ENCODE results near the gene SLC35D1. TPM values are rescaled to one million over a fixed set of nuclear protein-coding genes. Genes with fewer than 3 reads are reported as not detected.
"Not testable (repeated sequence)": the region's sequence is repeated elsewhere in the genome, so short reads cannot be mapped to it uniquely, and the experiment has no call there.

The SLC35D1 gene
- total and polyA plus RNA-seq, 8 donors = 8.5 to 10.9 (median 9.3) TPM

DNA sequence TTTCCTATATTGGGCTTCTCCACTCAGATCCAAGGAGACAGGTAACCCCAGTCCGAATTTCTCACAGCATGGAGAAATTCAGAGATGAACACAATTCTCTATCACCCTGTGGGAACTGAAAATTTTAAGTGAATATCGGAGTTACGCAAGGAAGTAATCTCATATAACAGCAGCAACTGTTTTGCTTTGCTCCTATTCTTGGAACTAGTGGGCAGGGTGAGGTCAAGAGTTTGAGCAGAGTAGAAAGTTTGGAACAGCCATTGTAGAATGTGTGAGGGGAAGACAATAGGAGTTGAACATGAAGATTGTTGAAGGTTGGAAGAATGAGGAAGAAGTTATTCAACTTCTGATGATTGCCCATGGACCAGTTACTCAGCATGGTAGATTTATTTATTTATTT lies 24.3 kb upstream of the SLC35D1 start:
- DNase-seq (no peak), ATAC-seq (no peak)
- Histone ChIP-seq H3K36me3 (no peaks in the 10 kb centered on the region), H3K27ac (no peak overlapping the region), H3K27me3 (no peaks in the 10 kb centered on the region), H3K4me1 (no peaks in the 10 kb centered on the region), H3K9me3 (no peaks in the 10 kb centered on the region), H3K4me3 (no peak overlapping the region)
- no peak for TF ChIP-seq CTCF (IDR thresholded peaks at IDR 0.05)
- intact Hi-C loops (cut with DNase I) = no loop called here

DNA sequence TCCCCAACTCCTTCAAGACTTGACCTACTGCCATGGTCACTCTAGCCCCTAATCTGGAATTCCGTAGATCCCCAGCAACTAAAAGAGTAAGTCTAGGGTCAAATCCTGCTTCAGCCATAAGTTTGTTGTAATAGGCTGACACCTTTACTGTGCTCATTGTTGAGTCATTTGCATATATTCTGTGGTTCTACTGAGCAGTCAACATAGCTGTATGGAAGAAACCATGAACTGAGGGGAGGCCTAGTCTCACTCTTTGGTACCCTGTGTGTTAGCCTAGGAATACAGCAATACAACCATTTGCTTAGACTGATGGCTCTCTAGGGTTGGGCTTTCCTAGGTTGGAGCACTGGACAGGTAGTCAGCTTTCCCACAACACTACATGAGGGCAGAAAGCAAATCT lies 23.6 kb upstream of the SLC35D1 start:
- Histone ChIP-seq H3K4me1 (no peaks in the 10 kb centered on the region), H3K36me3 (no peaks in the 10 kb centered on the region), H3K4me3 (no peak overlapping the region), H3K27ac (no peak overlapping the region), H3K27me3 (no peaks in the 10 kb centered on the region), H3K9me3 (no peaks in the 10 kb centered on the region)
- ATAC-seq = no peak
- intact Hi-C loops (cut with DNase I) = no loop called here
- no peak for TF ChIP-seq CTCF (IDR thresholded peaks at IDR 0.05)
- no peak for DNase-seq

GRCh38 chr1:67072749-67073148 lies 18.8 kb upstream of the SLC35D1 start:
- intact Hi-C loops (cut with DNase I) = no loop called here
- H3K27ac ChIP-seq = no peak overlapping the region
- no peaks in the 10 kb centered on the region for H3K27me3 ChIP-seq
- DNase-seq (no peak), ATAC-seq (no peak)
- TF ChIP-seq CTCF (IDR thresholded peaks at IDR 0.05) = no peak
- H3K4me1 ChIP-seq = no peaks in the 10 kb centered on the region
- H3K9me3 ChIP-seq = peaks cover 0 to 6% of the 10 kb centered on the region in 2 donors
- H3K36me3 ChIP-seq = no peaks in the 10 kb centered on the region
- H3K4me3 ChIP-seq = no peak overlapping the region

DNA sequence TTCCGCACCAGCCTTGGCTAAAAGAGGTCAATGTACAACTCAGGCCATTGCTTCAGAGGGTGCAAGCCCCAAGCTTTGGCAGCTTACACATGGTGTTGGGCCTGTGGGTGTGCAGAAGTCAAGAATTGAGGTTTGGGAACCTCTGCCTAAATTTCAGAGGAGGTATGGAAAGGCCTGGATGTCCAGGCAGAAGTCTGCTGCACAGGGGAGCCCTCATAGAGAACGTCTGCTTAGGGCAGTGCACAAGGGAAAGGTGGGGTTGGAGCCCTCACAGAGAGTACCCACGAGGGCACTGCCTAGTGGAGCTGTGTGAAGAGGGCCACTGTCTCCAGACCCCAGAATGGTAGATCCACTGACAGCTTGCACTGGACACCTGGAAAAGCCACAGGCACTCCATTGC lies 13.7 kb upstream of the SLC35D1 start:
- H3K27me3 ChIP-seq; H3K4me1 ChIP-seq; H3K36me3 ChIP-seq; intact Hi-C loops (cut with DNase I); ATAC-seq; H3K4me3 ChIP-seq; DNase-seq; H3K27ac ChIP-seq: not testable (repeated sequence)
- H3K9me3 ChIP-seq = peaks cover 0 to 10% of the 10 kb centered on the region in 2 donors

GRCh38 chr1:67062412-67062811 lies 8.5 kb upstream of the SLC35D1 start:
- DNase-seq = no peak

More at GRCh38 chr1:67062412-67062811, 8.5 kb upstream of the SLC35D1 start:
- Histone ChIP-seq H3K27ac (no peak overlapping the region), H3K36me3 (no peaks in the 10 kb centered on the region), H3K9me3 (peaks cover 0 to 2% of the 10 kb centered on the region in 2 donors), H3K4me3 (no peak overlapping the region), H3K4me1 (no peaks in the 10 kb centered on the region), H3K27me3 (no peaks in the 10 kb centered on the region)
- no peak for ATAC-seq
- TF ChIP-seq CTCF (IDR thresholded peaks at IDR 0.05) = no peak
- intact Hi-C loops (cut with DNase I) = no loop called here

Measured in left lung (tissue), 10 donors.